CD1c-positive myeloid dendritic cell (primary cell): ENCODE results near the gene DBNDD1.
A peak's percentile ranks its signal among the peaks of the same experiment; 100 is the strongest.

Source experiments
- DNase-seq: peaks from one replicate; pipeline ENCODE4 v3.0.0-alpha.2; 2016; ENCODE audit errors: extremely low spot score

DBNDD1 gene

DNA sequence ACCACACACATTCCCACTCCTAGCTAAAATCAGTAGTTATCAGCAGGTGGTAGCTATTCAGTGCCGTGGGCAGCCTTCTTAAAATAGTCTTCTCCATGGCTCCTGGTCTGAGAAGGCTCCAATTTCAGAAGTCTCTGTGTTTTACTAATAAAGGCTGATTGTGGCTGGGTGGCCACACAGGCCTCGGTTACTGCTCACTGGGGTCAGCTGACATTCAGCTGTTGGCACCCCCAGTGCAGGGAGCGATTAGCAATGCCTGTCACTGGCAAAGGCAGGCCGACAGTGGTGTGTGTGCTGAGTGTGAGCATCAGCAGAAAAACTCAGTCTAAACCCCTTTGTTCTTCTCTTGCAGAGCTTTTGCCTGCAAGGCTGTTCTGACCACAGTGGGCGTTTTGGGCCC, 16.6 kb upstream of the DBNDD1 start:
- DNase-seq: no peak

GRCh38 chr16:90034504-90034903, 15.2 kb upstream of the DBNDD1 start:
- no peak for DNase-seq

DNA sequence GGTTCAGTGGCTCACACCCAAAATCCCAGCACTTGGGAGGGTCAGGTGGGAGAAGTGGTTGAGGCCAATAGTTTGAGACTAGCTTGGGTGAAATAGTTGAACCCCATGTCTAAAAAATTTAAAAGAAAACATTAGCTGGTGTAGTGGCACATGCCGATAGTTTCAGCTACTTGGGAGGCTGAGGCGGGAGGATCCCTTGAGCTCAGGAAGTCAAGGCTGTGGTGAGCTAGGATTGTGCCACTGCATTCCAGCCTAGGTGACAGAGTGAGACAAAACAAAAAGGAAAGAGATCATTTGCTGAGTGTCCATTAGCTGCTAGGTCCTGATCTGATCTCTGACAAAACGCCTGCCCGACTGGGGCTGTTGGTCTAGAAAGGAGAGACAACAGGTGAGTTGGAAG, 14.1 kb upstream of the DBNDD1 start:
- DNase-seq: no peak

DNA sequence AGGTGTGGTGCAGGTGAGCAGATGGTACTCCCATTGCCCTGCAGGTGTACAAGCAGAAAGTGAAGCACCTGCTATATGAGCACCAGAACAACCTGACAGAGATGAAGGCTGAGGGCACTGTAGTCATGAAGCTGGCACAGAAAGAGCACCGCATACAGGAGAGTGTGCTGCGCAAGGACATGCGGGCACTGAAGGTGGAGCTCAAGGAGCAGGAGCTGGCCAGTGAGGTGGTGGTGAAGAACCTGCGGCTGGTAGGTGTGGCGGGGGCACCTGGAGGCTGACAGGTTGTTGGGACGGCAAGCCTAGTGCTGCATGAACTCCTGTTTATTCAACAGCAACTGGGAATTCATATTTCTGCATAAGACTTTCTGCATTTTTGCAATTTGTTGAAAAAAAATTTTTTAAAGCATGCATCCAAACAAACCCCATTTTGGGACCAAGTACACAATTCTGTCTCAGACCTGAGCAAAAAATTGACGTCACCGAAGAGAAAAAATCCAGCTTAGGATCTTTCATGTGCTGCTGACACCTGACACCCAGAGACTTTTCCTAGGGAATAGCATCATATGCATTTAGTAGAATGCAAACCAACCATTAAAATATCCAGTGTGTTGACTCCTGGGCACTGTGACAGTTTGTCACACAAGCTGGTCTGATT, 13.5 kb upstream of the DBNDD1 start:
- no peak for DNase-seq

DNA sequence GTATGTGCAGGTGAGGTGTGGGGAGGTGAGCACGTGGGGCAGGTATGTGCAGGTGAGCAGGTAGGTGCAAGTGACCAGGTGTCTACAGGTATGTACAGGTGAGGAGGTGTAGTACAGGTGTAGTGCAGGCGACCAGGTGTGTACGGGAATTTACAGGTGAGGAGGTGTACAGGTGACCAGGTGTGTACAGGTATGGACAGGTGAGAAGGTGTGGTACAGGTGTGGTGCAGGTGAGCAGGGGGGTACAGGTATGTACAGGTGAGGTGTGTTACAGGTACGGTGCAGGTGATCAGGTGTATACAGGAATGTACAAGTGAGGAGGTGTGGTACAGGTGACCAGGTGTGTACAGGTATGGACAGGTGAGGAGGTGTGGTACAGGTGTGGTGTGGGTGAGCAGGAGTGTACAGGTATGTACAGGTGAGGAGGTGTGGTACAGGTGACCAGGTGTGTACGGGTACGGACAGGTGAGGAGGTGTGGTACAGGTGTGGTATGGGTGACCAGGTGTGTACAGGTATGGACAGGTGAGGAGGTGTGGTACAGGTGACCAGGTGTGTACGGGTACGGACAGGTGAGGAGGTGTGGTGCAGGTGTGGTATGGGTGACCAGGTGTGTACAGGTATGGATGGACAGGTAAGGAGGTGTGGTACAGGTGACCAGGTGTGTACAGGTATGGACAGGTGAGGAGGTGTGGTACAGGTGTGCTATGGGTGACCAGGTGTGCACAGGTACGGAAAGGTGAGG, 12.8 kb upstream of the DBNDD1 start:
- DNase-seq: peak; percentile 37

DNA sequence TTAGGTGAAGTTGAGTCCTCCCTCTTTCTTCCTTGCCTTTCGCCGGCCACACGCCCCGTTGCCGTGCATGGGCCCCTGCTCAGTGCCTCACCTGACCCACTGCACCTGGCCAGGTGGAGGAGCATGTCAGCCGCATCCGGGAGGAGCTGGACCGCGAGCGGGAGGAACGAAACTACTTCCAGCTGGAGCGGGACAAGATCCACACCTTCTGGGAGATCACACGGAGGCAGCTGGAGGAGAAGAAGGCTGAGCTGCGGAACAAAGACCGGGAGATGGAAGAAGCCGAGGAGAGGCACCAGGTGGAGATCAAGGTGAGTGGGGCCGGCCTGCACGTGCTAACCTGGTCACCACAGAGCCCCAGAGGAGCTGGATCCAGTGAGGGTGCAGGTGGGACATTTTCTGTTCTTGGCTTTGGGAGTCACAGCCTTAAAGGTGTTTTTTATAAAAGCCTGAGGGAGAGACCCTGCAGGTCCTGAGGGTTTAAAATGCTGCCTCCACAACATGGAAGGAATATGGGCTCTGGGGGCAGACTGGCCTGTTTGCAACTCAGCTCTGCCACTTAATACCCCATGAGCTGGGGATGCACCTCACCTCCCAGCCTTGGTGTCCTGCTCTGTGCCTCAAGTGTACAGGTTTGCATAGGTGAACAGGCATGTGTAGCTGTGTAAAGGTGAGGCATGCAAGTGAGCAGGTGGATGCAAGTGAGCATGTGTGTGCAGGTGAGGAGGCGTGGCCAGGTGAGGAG, 12.1 kb upstream of the DBNDD1 start:
- DNase-seq: no peak

DNA sequence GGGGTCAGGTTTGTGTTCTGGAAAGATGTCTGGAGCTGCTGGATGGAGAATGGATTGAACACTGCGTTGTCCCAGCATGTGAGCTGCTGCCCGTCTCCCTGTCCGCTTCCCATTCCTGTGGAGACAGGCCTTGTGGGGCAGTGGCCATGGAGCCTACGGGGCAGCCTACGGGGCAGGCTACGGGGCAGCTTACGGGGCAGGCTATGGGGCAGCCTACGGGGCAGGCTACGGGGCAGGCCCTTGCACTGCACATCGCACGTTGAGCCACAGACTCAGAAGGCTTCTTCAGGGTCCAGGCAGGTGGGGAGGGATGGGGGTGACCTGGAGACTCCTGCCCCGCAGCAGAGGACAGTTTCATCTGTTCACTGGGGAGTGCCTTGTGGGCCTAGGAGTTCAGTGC, 9.7 kb upstream of the DBNDD1 start:
- no peak for DNase-seq

GRCh38 chr16:90027611-90028010, 8.4 kb upstream of the DBNDD1 start:
- DNase-seq: no peak

DNA sequence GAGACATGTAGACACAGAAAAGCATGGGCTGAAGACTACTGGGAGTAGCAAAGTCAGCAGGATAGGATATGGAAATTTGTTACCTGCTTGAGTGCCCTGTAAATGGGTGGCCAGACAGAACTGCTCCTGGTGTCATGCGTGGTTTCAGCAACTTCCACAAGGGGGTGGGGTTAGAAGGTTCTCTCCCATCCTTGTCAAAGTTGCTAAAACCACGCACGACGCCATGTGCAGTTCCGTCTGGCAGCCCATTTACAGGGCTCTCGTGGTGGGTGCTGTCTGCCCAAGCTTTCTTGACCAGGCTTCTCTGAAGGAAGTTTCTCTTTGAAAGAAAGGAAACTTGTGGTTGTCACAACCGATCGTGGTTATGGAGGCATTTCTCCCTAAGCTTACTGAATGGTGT, 6.9 kb upstream of the DBNDD1 start:
- DNase-seq: peak; percentile 34

GRCh38 chr16:90023078-90023447, 3.8 kb upstream of the DBNDD1 start:
- DNase-seq: no peak

- peak; percentile 91 for DNase-seq
Observed at GRCh38 chr16:90022209-90023077, 3.2 kb upstream of the DBNDD1 start.

- peak; percentile 64 for DNase-seq
Observed at GRCh38 chr16:90020838-90021382, 1.7 kb upstream of the DBNDD1 start.

DNA sequence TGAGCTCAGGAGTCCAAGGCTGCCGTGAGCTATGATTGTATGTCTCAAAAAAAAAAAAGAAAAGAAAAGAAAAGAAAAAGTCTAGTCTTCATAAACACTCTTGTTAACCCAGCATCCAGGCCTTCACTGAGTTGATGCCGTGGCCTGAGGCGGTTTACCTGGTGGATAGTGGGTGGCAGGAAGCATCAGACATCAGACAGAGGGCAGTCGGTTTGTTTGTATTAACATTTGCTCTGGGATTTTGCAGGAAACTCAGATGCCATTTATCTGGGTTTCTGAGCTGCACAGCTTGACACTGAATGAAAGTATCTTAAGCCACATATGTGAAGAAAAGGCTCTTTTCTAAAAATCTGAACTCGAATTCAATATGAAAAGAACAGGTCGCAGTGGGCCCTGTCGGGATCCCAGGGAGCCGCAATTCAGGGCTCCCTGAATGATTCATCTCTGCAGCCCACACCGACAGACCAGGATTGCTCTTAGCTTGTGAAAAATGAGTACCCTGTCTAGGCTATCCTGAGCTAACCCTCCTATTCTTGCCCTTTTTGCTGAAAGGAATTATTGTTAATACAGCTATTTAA, 1.1 kb upstream of the DBNDD1 start:
- no peak for DNase-seq

DNA sequence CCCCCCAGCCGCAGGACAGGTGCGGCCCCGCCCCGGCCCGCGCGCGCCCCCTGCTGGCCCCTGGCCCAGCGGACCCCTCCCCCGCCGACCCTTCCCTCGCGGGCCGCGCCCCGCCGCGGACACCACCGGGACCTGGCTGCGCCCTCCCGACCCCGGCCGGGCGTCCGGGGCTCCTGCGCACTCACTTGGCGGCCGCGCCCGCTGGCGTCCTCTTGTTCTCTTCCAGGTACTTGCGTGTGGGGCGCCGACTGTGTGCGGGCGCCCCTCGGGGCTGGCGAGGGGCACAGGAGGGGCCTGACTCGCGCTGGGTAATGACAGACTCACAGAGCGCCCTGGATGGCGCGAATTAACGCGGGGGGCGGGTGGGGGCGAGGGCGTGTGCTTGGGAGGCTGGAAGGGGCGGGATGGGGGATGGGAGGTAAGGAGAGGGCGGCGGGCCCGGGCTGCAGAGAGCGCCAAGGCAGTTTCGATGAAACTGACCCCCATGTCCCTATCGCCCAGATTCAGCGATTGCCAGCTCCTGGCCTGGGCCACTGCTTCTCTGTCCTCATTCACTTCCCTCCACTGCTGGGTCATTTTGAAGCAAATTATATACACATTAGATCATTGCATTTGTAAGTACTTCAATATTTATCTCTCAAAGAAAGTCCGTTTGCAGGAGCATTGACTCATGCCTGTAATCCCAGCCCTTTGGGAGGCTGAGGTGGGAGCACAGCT, 445 bp upstream of the DBNDD1 start:
- DNase-seq: no peak

GRCh38 chr16:90018297-90018651, 982 bp downstream of the DBNDD1 start:
- DNase-seq: no peak

DNA sequence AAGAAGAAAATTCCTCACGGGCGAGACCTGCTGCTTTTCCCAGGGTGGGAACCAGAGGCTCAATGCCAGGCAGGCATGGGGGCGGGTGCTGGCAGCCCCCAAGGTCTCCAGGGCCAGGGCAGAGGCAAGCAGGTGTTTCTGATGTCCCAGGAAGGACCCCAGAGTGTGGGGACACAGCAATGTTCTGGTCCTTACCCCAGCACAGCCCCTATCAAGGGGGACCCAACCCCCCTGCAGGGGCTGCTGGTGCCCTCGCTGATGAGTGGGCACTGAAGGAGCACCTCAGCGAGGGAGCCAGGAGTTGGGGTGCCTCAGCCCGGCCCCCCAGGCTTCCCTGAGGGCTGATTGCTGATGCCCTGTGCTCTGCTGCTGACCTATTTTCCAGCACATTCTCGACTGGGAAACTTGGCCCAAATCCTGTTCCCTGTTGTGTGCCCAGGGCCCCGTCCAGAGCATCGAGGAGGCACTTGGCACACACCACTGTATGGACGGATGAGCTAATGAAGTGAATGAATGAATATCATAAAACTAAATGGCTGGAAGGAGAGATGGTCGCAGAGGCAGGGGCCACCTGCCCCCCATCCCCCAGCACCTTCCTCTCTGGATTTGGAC, 2.8 kb downstream of the DBNDD1 start:
- no peak for DNase-seq

- DNase-seq: no peak
Observed at GRCh38 chr16:90015586-90016338, 3.5 kb downstream of the DBNDD1 start.

DNA sequence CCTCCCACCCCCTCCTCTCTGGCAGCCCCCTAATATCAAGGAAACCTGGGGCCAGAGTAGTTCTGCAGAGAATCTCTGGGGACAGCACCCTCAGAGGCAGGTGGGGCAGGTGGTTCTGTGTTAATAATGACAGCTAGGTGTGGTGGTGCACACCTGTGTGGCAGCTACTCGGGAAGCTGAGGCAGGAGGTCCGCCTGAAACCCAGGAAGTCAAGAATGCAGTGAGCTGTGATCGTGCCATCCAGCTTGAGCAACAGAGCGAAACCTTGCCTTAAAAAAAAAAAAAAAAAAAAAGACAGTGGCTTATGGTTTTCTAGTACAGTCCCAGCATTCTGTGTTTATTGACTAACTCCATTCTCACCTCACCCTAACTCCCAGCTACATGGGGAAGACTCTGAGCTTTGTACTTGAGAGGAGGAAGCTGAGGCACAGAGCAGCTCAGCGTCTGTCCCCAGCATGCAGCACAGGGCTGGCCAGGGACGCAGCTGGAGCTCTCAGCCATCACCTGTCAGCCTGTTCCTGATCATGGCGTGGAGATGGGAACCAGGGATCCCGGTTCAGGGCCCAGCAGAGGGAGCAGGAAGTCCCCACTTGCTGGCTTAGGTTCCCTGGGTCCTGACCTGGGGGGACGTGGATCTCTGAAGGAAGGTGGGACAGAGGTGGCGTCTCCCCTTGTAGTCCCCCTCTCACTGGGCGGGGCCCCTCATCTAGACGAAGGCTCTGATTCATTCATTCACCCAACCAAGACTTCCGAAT, 6.1 kb downstream of the DBNDD1 start:
- no peak for DNase-seq
